ENCODE results near the gene MRPS30. TPM values are rescaled to one million over a fixed set of nuclear protein-coding genes. Genes with fewer than 3 reads are reported as not detected.
"Not testable (repeated sequence)": the region's sequence is repeated elsewhere in the genome, so short reads cannot be mapped to it uniquely, and the experiment has no call there.

The MRPS30 gene
- 53.7 TPM for polyA plus RNA-seq (2013, experiment 1 of 2)
- polyA plus RNA-seq (2013, experiment 2 of 2): 51.1 TPM

DNA sequence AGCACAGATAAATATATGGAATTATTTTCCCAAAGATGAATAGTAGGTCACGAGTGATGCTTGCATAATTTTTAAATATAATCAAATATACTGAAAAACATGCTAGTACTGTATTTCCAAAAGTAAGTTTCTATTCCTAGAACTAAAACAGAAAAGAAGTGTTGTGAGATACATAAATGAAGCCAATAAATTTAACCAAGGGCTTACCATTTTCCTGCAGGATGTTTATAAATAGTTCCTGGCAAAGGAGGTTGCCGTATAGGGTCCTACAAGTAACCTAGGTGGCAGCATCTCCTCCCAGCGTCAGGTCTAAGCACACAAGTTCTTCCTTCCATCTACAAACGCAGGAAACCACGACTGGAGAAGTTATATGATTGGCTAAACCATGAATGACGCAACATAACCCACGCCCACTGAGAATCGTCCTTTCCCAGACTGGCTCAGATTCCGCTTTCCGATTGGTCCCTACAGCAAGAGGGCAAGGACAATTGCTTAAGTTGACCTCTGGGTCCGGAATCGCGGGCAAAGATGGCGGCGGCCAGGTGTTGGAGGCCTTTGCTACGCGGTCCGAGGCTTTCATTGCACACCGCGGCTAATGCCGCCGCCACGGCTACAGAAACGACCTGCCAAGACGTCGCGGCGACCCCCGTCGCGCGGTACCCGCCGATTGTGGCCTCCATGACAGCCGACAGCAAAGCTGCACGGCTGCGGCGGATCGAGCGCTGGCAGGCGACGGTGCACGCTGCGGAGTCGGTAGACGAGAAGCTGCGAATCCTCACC, at the start of gene MRPS30:
Gene MRPS30 (plus strand): TSS at position 513 of the 780 bp plus-strand sequence. CDS start 16 bp downstream, at position 529.
- peaks cover 21% of the 10 kb centered on the region for H3K4me1 ChIP-seq (ENCODE audit: insufficient read depth, low read length)
- H3K9ac ChIP-seq (ENCODE audit: low read depth, low read length): peak within 1 kb of the TSS; percentile 96
- H3K36me3 ChIP-seq (ENCODE audit: insufficient read depth, low read length): peaks cover 31% of the 10 kb centered on the region
- no peaks in the 10 kb centered on the region for H3K27me3 ChIP-seq (ENCODE audit: insufficient read depth, low read length)
- WGBS: under 1% methylated on average over 46 of the region's 47 CpGs
- H3K27ac ChIP-seq (ENCODE audit: low read depth, low read length): peak within 1 kb of the TSS; percentile 86
- H3K4me3 ChIP-seq (ENCODE audit: low read length): peak within 1 kb of the TSS; percentile 85
- no peaks in the 10 kb centered on the region for H3K9me3 ChIP-seq (ENCODE audit: insufficient read depth, low read depth, low read length)

DNA sequence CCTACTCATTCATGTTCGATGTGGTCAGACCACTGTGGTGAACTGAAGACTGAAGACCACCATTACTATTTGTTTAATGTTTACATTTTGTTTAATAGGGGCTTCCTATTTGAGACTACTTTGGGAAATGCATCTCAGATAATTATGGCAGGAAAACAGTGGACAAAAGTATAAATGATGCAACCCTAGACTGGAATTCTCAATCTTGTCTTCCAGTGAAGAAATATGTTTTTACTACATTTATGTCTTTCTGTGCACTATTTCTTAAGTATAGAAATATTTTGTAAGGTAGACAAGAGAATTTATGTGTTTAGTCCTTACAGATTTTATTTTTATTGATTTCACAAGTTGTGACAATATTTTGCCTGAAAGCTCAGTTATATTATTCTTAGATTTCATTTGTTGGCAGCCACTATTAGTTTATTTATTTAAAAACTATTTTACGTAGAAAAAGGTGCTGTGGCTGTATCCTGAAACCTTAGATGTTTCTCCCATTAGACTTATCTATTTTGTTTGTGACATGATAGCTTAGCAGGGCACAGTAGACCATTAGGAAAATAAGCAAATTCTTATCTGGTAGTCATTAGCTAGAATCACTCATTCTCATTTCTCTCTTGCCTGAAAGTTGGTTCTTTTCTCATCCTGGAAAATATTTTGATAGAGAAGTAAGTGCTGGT, 39.4 kb upstream of the MRPS30 start:
- H3K27me3 ChIP-seq (ENCODE audit: insufficient read depth, low read length): no peaks in the 10 kb centered on the region
- no peaks in the 10 kb centered on the region for H3K36me3 ChIP-seq (ENCODE audit: insufficient read depth, low read length)
- H3K9ac ChIP-seq (ENCODE audit: low read depth, low read length): no peak overlapping the region
- 100% methylated on average over 1 of the region's 2 CpGs for WGBS
- no peak overlapping the region for H3K27ac ChIP-seq (ENCODE audit: low read depth, low read length)
- no peak overlapping the region for H3K4me3 ChIP-seq (ENCODE audit: low read length)
- no peaks in the 10 kb centered on the region for H3K4me1 ChIP-seq (ENCODE audit: insufficient read depth, low read length)
- H3K9me3 ChIP-seq (ENCODE audit: insufficient read depth, low read depth, low read length): no peaks in the 10 kb centered on the region

DNA sequence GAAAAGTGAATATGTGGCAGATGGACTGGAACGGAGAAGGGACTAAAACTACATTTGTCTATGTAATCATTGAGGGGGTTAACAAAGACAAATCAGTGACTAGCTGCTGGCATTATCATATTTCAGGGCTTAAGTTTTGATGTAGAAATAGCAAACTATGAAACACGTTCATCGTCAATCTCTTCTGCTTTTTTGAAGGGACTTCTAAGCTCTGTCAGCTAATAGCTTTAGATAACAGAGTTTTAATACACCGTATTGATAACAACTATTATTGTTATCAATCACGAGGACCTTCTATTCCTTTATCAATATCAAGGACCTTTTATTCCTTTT, 38.9 kb upstream of the MRPS30 start:
- 97% methylated on average over 5 of the region's 5 CpGs for WGBS
- Histone ChIP-seq H3K4me3 (ENCODE audit: low read length) (no peak overlapping the region), H3K27me3 (ENCODE audit: insufficient read depth, low read length) (no peaks in the 10 kb centered on the region), H3K4me1 (ENCODE audit: insufficient read depth, low read length) (no peaks in the 10 kb centered on the region), H3K36me3 (ENCODE audit: insufficient read depth, low read length) (no peaks in the 10 kb centered on the region), H3K9ac (ENCODE audit: low read depth, low read length) (no peak overlapping the region), H3K9me3 (ENCODE audit: insufficient read depth, low read depth, low read length) (no peaks in the 10 kb centered on the region), H3K27ac (ENCODE audit: low read depth, low read length) (no peak overlapping the region)

DNA sequence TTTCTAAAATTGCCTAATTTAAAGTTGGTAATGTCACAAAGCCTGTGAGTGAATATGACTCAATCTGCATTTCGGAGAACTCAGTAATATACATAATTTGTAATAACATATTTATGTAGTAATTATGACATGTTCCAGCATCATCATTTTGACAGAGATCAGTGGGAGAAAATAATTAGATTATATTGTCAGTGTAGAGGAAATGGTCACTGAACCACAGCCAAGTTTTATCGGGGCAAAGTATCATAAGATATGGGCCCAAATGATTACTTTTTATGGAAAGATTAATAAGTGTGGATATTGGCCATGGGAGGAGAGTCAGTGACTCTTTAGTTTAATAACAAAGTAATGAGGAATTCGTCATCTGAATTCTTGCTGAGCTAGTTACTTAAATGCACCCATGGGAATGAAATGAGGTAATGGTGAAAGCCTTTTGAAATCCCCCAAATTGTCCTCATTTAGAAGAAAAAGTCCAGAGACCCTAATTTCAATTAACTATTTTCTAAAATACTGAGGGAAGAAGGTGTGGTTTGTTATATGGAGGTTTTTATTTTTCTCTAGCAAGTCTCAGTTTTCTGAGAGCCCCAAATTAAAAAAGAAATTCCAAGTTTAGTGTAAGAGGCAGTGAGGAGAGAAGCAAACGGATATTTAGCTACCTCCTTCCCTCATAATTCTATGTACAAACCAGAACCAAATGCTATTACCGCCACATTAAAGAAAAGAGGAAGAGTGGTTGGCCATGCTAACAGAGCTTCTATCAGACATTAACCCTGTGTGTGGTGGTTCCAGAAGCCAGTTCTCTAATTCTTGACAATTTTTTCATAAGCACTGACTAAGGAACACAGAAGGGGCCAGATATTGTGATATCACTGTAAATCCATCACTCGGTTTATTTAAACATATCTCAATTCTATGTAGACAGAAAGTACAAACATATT, 37.7 kb upstream of the MRPS30 start:
- no peaks in the 10 kb centered on the region for H3K9me3 ChIP-seq (ENCODE audit: insufficient read depth, low read depth, low read length)
- no peak overlapping the region for H3K9ac ChIP-seq (ENCODE audit: low read depth, low read length)
- no peaks in the 10 kb centered on the region for H3K4me1 ChIP-seq (ENCODE audit: insufficient read depth, low read length)
- no peak overlapping the region for H3K27ac ChIP-seq (ENCODE audit: low read depth, low read length)
- no peaks in the 10 kb centered on the region for H3K27me3 ChIP-seq (ENCODE audit: insufficient read depth, low read length)
- no peaks in the 10 kb centered on the region for H3K36me3 ChIP-seq (ENCODE audit: insufficient read depth, low read length)
- WGBS: 94% methylated on average over 4 of the region's 6 CpGs
- no peak overlapping the region for H3K4me3 ChIP-seq (ENCODE audit: low read length)

DNA sequence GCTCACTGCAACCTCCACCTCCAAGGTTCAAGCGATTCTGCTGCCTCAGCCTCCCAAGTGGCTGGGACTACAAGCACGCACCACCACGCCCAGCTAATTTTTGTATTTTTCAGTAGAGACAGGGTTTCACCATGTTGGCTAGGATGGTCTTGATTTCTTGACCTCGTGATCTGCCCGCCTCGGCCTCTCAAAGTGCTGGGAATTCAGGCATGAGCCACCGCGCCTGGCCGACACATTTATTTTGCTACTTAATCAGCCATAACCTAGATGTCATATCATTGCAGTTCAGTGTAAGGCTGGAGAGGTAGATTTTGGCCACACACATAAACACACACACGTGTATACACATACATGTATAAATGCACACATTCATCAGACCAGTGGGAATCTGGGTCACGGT, 36.4 kb upstream of the MRPS30 start:
- H3K4me1 ChIP-seq (ENCODE audit: insufficient read depth, low read length); H3K9me3 ChIP-seq (ENCODE audit: insufficient read depth, low read depth, low read length); H3K36me3 ChIP-seq (ENCODE audit: insufficient read depth, low read length); H3K4me3 ChIP-seq (ENCODE audit: low read length); H3K27me3 ChIP-seq (ENCODE audit: insufficient read depth, low read length); H3K9ac ChIP-seq (ENCODE audit: low read depth, low read length); H3K27ac ChIP-seq (ENCODE audit: low read depth, low read length): not testable (repeated sequence)
- WGBS: over 99% methylated on average over 9 of the region's 11 CpGs

DNA sequence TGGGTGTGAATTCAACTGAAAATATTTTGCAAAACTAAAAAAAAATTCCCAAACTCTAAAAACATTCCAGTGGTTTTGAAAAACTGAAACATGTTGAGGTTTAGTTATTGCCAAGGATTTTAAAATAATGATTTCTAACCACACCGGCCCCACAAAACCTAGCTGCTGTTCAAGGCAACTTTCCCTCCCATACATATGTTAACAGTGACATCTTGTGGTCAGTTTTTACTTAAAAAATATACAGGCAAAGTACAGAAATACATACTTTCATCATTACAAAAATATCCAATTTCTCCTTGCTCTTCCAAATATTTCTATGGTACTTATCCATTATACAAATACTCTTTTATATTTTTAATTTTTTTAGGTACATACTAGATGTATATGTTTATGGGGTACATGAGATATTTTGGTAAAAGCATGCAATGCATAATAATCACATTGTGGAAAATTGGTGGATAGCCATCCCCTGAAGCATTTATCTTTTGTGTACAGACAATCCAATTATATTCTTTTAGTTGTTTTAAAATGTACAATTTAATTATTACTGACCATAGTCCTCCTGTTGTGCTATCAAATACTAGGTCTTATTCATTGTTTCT, 34.4 kb upstream of the MRPS30 start:
- Histone ChIP-seq H3K27me3 (ENCODE audit: insufficient read depth, low read length) (no peaks in the 10 kb centered on the region), H3K27ac (ENCODE audit: low read depth, low read length) (no peak overlapping the region), H3K36me3 (ENCODE audit: insufficient read depth, low read length) (no peaks in the 10 kb centered on the region), H3K9ac (ENCODE audit: low read depth, low read length) (no peak overlapping the region), H3K4me1 (ENCODE audit: insufficient read depth, low read length) (no peaks in the 10 kb centered on the region), H3K9me3 (ENCODE audit: insufficient read depth, low read depth, low read length) (no peaks in the 10 kb centered on the region), H3K4me3 (ENCODE audit: low read length) (no peak overlapping the region)
- 13% methylated on average over 1 of the region's 1 CpG for WGBS

DNA sequence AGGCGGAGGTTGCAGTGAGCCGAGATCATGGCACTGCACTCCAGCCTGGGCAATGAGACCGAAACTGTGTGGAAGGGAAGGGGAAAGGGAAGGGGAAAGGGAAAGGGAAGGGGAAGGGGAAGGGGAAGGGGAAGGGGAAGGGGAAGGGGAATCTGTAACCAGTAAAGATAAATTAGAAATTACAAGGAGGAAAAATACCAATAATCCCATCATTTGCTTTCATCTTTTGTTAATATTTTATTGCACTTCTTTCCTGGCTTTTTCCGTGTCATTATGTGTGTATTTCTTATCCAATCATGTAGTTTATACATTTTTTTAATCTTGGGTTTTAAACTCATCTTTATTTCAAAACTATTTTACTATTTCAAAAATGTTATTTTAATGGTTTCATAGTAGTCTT, 29.6 kb upstream of the MRPS30 start:
- Histone ChIP-seq H3K9me3 (ENCODE audit: insufficient read depth, low read depth, low read length) (no peaks in the 10 kb centered on the region), H3K27me3 (ENCODE audit: insufficient read depth, low read length) (no peaks in the 10 kb centered on the region), H3K4me1 (ENCODE audit: insufficient read depth, low read length) (no peaks in the 10 kb centered on the region), H3K27ac (ENCODE audit: low read depth, low read length) (no peak overlapping the region), H3K36me3 (ENCODE audit: insufficient read depth, low read length) (no peaks in the 10 kb centered on the region), H3K9ac (ENCODE audit: low read depth, low read length) (no peak overlapping the region), H3K4me3 (ENCODE audit: low read length) (no peak overlapping the region)
- 91% methylated on average over 3 of the region's 4 CpGs for WGBS

DNA sequence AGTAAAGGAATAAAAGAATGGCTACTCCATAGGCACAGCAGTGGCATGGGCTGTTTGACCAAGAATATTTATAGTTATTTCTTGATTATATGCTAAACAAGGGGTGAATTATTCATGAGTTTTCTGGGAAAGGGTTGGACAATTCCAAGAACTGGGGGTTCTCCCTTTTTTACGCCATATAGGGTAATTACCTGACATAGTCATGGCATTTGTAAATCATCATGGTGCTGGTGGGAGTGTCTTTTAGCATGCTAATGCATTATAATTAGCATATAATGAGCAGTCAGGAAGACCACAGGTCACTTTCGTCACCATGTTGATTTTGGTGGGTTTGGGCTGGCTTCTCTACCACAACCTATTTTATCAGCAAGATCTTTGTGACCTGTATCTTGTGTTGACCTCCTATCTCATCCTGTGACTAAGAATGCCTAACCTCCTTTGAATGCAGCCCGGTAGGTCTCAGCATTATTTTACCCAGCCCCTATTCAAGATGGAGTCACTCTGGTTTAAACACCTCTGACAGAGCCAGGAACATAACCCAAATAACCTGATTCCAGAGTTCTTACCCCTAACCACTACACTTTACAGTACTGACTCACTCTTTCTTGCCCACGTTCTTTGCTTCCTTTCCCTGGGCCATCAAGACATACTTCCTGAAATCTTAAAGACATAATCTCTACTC, 25.0 kb upstream of the MRPS30 start:
- H3K36me3 ChIP-seq (ENCODE audit: insufficient read depth, low read length): 0 out of 2 replicates have a peak, but pooled peaks cover 3% of the 10 kb centered on the region
- WGBS: 91% methylated on average over 4 of the region's 4 CpGs
- H3K9me3 ChIP-seq (ENCODE audit: insufficient read depth, low read depth, low read length): peaks cover 38% of the 10 kb centered on the region
- no peaks in the 10 kb centered on the region for H3K4me1 ChIP-seq (ENCODE audit: insufficient read depth, low read length)
- H3K9ac ChIP-seq (ENCODE audit: low read depth, low read length): no peak overlapping the region
- H3K4me3 ChIP-seq (ENCODE audit: low read length): no peak overlapping the region
- no peaks in the 10 kb centered on the region for H3K27me3 ChIP-seq (ENCODE audit: insufficient read depth, low read length)
- H3K27ac ChIP-seq (ENCODE audit: low read depth, low read length): no peak overlapping the region

DNA sequence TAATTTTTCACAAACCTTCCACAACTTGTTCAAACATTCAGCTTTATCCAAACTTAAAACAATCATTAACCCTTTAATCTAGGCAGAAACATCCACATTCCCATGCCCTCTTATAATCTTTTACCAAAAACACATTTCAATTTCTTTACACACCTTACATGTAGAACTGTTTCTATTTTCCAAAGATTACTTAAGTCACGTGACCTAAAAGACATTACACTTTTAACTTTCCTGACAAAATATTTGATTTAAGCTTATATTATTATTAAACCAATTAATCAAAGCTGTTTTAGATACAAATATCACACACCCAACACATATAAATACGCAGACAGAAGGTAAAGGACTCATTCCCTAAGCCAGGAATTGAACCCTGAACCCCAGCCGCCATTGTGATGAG, 21.0 kb upstream of the MRPS30 start:
- no peaks in the 10 kb centered on the region for H3K4me1 ChIP-seq (ENCODE audit: insufficient read depth, low read length)
- H3K27me3 ChIP-seq (ENCODE audit: insufficient read depth, low read length): no peaks in the 10 kb centered on the region
- peaks cover 38% of the 10 kb centered on the region for H3K9me3 ChIP-seq (ENCODE audit: insufficient read depth, low read depth, low read length)
- H3K36me3 ChIP-seq (ENCODE audit: insufficient read depth, low read length): 0 out of 2 replicates have a peak, but pooled peaks cover 3% of the 10 kb centered on the region
- no peak overlapping the region for H3K9ac ChIP-seq (ENCODE audit: low read depth, low read length)
- H3K4me3 ChIP-seq (ENCODE audit: low read length): no peak overlapping the region
- no peak overlapping the region for H3K27ac ChIP-seq (ENCODE audit: low read depth, low read length)
- 98% methylated on average over 3 of the region's 3 CpGs for WGBS

DNA sequence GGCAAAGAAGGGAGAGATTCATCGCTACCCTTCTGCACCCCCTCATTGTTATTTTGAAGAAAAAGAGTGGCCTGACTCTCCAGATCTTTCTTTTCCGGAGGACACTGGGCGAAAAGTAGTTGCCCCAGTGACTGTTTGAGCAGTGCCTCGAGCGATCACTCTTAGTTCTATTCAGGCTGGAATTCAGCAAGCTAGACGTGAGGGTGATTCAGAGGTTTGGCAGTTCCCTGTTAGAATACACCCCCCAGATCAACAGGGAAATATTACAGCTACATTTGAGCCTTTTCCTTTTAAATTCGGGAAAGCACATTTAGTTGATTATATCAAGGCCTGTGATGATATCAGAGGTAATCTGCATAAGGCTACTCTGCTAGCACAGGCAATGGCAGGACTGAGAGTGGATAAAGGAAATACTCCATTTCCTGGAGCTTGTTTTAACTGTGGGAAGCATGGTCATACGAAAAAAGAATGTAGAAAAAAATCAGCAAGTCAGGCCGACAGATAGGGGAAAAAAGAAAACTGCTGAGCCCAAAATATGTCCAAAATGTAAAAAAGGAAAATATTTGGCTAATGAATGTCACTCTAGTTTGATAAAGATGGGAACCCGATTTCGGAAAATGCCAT, 19.3 kb upstream of the MRPS30 start:
- WGBS: 86% methylated on average over 11 of the region's 11 CpGs
- Histone ChIP-seq H3K36me3 (ENCODE audit: insufficient read depth, low read length) (peaks cover 13% of the 10 kb centered on the region; the same call in 1 of the 2 replicates), H3K9me3 (ENCODE audit: insufficient read depth, low read depth, low read length) (peaks cover 51% of the 10 kb centered on the region)
- H3K9ac ChIP-seq (ENCODE audit: low read depth, low read length); H3K4me3 ChIP-seq (ENCODE audit: low read length); H3K27me3 ChIP-seq (ENCODE audit: insufficient read depth, low read length); H3K27ac ChIP-seq (ENCODE audit: low read depth, low read length); H3K4me1 ChIP-seq (ENCODE audit: insufficient read depth, low read length): not testable (repeated sequence)
